HepG2 (cell line): Measurements from ENCODE around the gene CDC123. TPM values are rescaled to one million over a fixed set of nuclear protein-coding genes. Genes with fewer than 3 reads are reported as not detected.

Experiments
- ATAC-seq: fragments of 200-7000 bp; cut with Tn5 transposase; 3 replicates; pipeline ENCODE4 v1.9.1; 2020; ENCODE audit warnings: mild to moderate bottlenecking, moderate library complexity
- BruUV-seq: library from RNA; stranded (reverse); fragments of 400-500 nt; replicated peaks from 2 replicates; lab custom pipeline; 2021; lab: Mats Ljungman, UMichigan
- CTCF ChIA-PET: fragments of 300-600 bp; formaldehyde crosslinking; extraction: SDS; loops from one replicate; lab custom pipeline; 2021; ENCODE audit warnings: low total read pairs, inconsistent platforms, low intra/inter-chr PET ratio; lab: Yijun Ruan, JAX
- POLR2A ChIA-PET: fragments of 350-600 bp; sonication (Branson Sonifier 250); formaldehyde crosslinking; loops from one replicate; lab custom pipeline; 2020; ENCODE audit warnings: antibody characterized with exemption, inconsistent platforms; lab: Yijun Ruan, JAX
- DNase-seq: peaks from one replicate; pipeline ENCODE4 v3.0.0-alpha.2; 2015; ENCODE audit warnings: low spot score
- FAIRE-seq: peaks from 3 replicates; lab custom pipeline; 2011; peaks lifted over from hg19 to GRCh38; lab: Jason Lieb, UNC
- H2AFZ ChIP-seq: one replicate; pipeline ENCODE4 v1.6.1; 2011; ENCODE audit warnings: low read length, inconsistent platforms
- H3K27ac ChIP-seq: fragments of 300-600 bp; 3 replicates; pipeline ENCODE4 v1.8.0; 2011; ENCODE audit warnings: mixed run types, mild to moderate bottlenecking, mixed read lengths, low read length, inconsistent platforms; ENCODE audit not compliant: insufficient read depth; ENCODE audit errors: extremely low read length
- H3K27me3 ChIP-seq, 2 experiments: fragments of 200-600 bp in 1 of 2; 2 replicates in 1 of 2; 3 replicates in 1 of 2; pipeline versions ENCODE4 v1.6.0 to v1.8.0; 2011; ENCODE audit warnings: low read length in 2 of 2, mild to moderate bottlenecking in 2 of 2, moderate library complexity in 2 of 2, inconsistent platforms in 1 of 2; ENCODE audit not compliant: insufficient read depth in 2 of 2, control insufficient read depth in 1 of 2
- H3K36me3 ChIP-seq, 2 experiments: fragments of 200-600 bp in 1 of 2; replicated peaks in 1 of 2; 2 replicates in 1 of 2; 3 replicates in 1 of 2; pipeline versions ENCODE4 v1.5.1 to v1.8.0; 2011; ENCODE audit warnings: low read length in 2 of 2, inconsistent platforms in 1 of 2; ENCODE audit not compliant: insufficient read depth in 2 of 2, control insufficient read depth in 1 of 2
- H3K4me1 ChIP-seq: 2 replicates; pipeline ENCODE4 v1.5.1; 2012; ENCODE audit warnings: low read length, inconsistent platforms; ENCODE audit not compliant: insufficient read depth
- H3K4me2 ChIP-seq: 2 replicates; pipeline ENCODE4 v1.6.0; 2011; ENCODE audit warnings: low read depth, low read length, inconsistent platforms
- H3K4me3 ChIP-seq, 3 experiments: fragments of 200-600 bp in 1 of 3; sonication (generic), shearing (Covaris generic) in 1 of 3; replicated peaks in 1 of 3; 2 replicates each; pipeline ENCODE4 v1.5.1; 2011 to 2016; ENCODE audit warnings: low read length in 3 of 3, inconsistent platforms in 2 of 3, low read depth in 2 of 3, mild to moderate bottlenecking in 2 of 3, control low read depth in 1 of 3, mixed read lengths in 1 of 3; ENCODE audit not compliant: insufficient read depth in 1 of 3
- H3K79me2 ChIP-seq: one replicate; pipeline ENCODE4 v1.6.1; 2011; ENCODE audit warnings: low read length, inconsistent platforms; ENCODE audit not compliant: insufficient read depth
- H3K9ac ChIP-seq: 2 replicates; pipeline ENCODE4 v1.6.0; 2011; ENCODE audit warnings: mild to moderate bottlenecking, low read depth, low read length, inconsistent platforms; ENCODE audit not compliant: insufficient read depth
- H3K9me3 ChIP-seq: 2 replicates; pipeline ENCODE4 v1.5.1; 2012; ENCODE audit warnings: mild to moderate bottlenecking, low read length
- H4K20me1 ChIP-seq: 2 replicates; pipeline ENCODE4 v1.6.0; 2011; ENCODE audit warnings: inconsistent platforms, mild to moderate bottlenecking, low read length, moderate library complexity; ENCODE audit not compliant: insufficient read depth
- CTCF ChIP-seq: sonication (generic); formaldehyde crosslinking; IDR thresholded peaks from 2 replicates; pipeline ENCODE4 v1.5.0; 2020; ENCODE audit warnings: mild to moderate bottlenecking, missing genetic modification reagents, moderate library complexity
- FOXM1 ChIP-seq: sonication (generic); formaldehyde crosslinking; IDR thresholded peaks from 2 replicates; pipeline ENCODE4 v1.5.0; 2020; ENCODE audit warnings: missing genetic modification reagents
- HNF4A ChIP-seq: sonication (generic); formaldehyde crosslinking; IDR thresholded peaks from 2 replicates; pipeline ENCODE4 v1.4.0; 2020; ENCODE audit warnings: missing genetic modification reagents
- HOXA3 ChIP-seq: sonication (generic); formaldehyde crosslinking; IDR thresholded peaks from 2 replicates; pipeline ENCODE4 v1.5.0; 2020; ENCODE audit warnings: missing genetic modification reagents
- RAD21 ChIP-seq: fragments of 450-650 bp; formaldehyde crosslinking; IDR thresholded peaks from 2 replicates; pipeline ENCODE4 v1.5.0; 2020; ENCODE audit warnings: mild to moderate bottlenecking
- SMC3 ChIP-seq: IDR thresholded peaks from 2 replicates; pipeline ENCODE4 v1.6.1; 2011; ENCODE audit warnings: low read length, improper control_type of control experiment
- STAG1 ChIP-seq: sonication (generic); formaldehyde crosslinking; IDR thresholded peaks from 2 replicates; pipeline ENCODE4 v1.4.0; 2020; ENCODE audit warnings: missing genetic modification reagents
- TFE3 ChIP-seq: IDR thresholded peaks from 2 replicates; pipeline ENCODE4 v1.6.1; 2016
- ZNF205 ChIP-seq: IDR thresholded peaks from 2 replicates; pipeline ENCODE4 v1.6.1; 2018; ENCODE audit warnings: missing biosample characterization, missing genetic modification reagents
- ZNF446 ChIP-seq: sonication (generic); formaldehyde crosslinking; IDR thresholded peaks from 2 replicates; pipeline ENCODE4 v1.5.0; 2020; ENCODE audit warnings: mild to moderate bottlenecking, missing genetic modification reagents
- ZNF549 ChIP-seq: sonication (generic); formaldehyde crosslinking; IDR thresholded peaks from 2 replicates; pipeline ENCODE4 v1.5.0; 2020; ENCODE audit warnings: missing genetic modification reagents
- ZSCAN29 ChIP-seq: sonication (generic); formaldehyde crosslinking; conservative IDR thresholded peaks from 2 replicates; pipeline ENCODE4 v1.4.0; 2020; ENCODE audit warnings: mild to moderate bottlenecking, missing genetic modification reagents
- WGBS: methylation state at CpG from one replicate; pipeline ENCODE4 v1.1.6; 2017; ENCODE audit warnings: low lambda C conversion rate; 5-methylcytosine and 5-hydroxymethylcytosine counted together
- in situ Hi-C: cut with HindIII; loops from 2 replicates; pipeline ENCODE4 v1.10.0; 2017; ENCODE audit warnings: low pct_unique_long_range_greater_than_20kb; ENCODE audit not compliant: extremely low pct_ligation_motif_present
- intact Hi-C: fragments of 100-400 bp; cut with micrococcal nuclease; formaldehyde crosslinking; loops from one replicate; pipeline ENCODE4 v1.10.0; 2022; ENCODE audit not compliant: unreplicated experiment
- polyA plus RNA-seq, 8 experiments: library from polyadenylated mRNA; depleted of rRNA in 3 of 8; stranded (reverse) in 7 of 8; unstranded in 1 of 8; fragments of >200 nt; fragmentation: Illumina TruSeq in 4 of 8; extraction: Trizol in 4 of 8; gene quantifications; 2 replicates each; pipeline versions ENCODE4 v1.2.1 to v1.2.3, GENCODE V29; 2011 to 2016; ENCODE audit warnings: low read depth in 4 of 8, missing spikeins in 1 of 8, mixed read lengths in 1 of 8; ENCODE audit not compliant: insufficient read depth in 1 of 8
- total RNA-seq, 5 experiments: library from RNA; depleted of rRNA; stranded (reverse); fragments of >200 nt; fragmentation: Illumina TruSeq; extraction: Trizol; gene quantifications; 2 replicates each; pipeline ENCODE4 v1.2.3, GENCODE V29; 2016; ENCODE audit warnings: low read depth in 1 of 5
- TF ChIP-seq, protein P1 (sequence below): sonication (generic); formaldehyde crosslinking; IDR thresholded peaks from 2 replicates; pipeline ENCODE4 v1.4.0; 2020; ENCODE audit warnings: missing genetic modification reagents

The CDC123 gene
- total and polyA plus RNA-seq, 2 of the 13 experiments (the other 11 are each of a cell fraction or from before 2014, with no cell fraction given): 63.3 to 153 TPM

GRCh38 chr10:12252882-12253546, 57.0 kb downstream of the CDC123 start:
- no TSS peak for BruUV-seq
- Histone ChIP-seq H3K9ac (no peak overlapping the region), H3K79me2 (no peaks in the 10 kb centered on the region), H3K4me3 (no peak overlapping the region), H3K27me3 (no peaks in the 10 kb centered on the region), H3K9me3 (no peaks in the 10 kb centered on the region), H3K27ac (no peak overlapping the region), H3K4me2 (no peak overlapping the region), H2AFZ (no peak overlapping the region), H4K20me1 (no peaks in the 10 kb centered on the region), H3K36me3 (peaks cover 1 to 5% of the 10 kb centered on the region in 2 experiments; a peak in 2 of 5 replicates), H3K4me1 (no peaks in the 10 kb centered on the region)
- FAIRE-seq (peak; percentile 75), DNase-seq (no peak), ATAC-seq (peak; percentile 89)
- intact Hi-C loops (no loop called here), in situ Hi-C loops (no loop called here)
- POLR2A ChIA-PET: no interaction called here
- TF ChIP-seq FOXM1 (CRISPR knock-in tag) (no peak), ZSCAN29 (CRISPR knock-in tag) (no peak), SMC3 (peak; percentile 16; the same call in 1 of the 2 replicates), RAD21 (0 out of 2 replicates have a peak, but pooled peaks have one; percentile 13), CTCF (CRISPR knock-in tag) (peak; percentile 53), STAG1 (CRISPR knock-in tag) (peak; percentile 67)
- CTCF ChIA-PET: no interaction called here
- WGBS: 83% methylated on average over 13 of the region's 13 CpGs

DNA sequence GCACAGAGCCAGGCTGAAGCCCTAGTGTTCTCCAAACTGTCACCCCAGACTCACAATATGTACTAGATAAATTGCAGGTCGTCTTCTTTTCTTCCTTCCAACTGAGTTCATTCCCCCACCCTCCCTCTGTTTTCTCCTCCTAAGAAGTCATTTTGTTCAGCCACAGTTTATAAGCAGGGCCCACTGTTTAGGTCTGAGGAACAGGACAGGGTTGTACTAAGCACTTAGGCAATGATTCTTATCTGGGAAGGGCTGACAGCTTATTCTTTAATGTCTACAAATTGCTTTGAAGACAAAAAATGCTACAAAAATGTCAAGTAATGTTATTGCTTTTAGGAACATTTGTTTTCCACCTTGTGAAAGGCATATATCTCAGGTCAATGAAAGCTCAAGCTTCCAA, 59.1 kb downstream of the CDC123 start:
- DNase-seq: no peak
- H3K9ac ChIP-seq: no peak overlapping the region
- no peak for FAIRE-seq
- no TSS peak for BruUV-seq
- no peak overlapping the region for H3K4me2 ChIP-seq
- no peaks in the 10 kb centered on the region for H3K4me1 ChIP-seq
- H3K27ac ChIP-seq: no peak overlapping the region
- H3K4me3 ChIP-seq: no peak overlapping the region
- 59% methylated on average over 1 of the region's 1 CpG for WGBS
- no peaks in the 10 kb centered on the region for H3K27me3 ChIP-seq
- H3K9me3 ChIP-seq: no peaks in the 10 kb centered on the region
- H4K20me1 ChIP-seq: no peaks in the 10 kb centered on the region
- ChIA-PET POLR2A (no interaction called here), CTCF (no interaction called here)
- no peaks in the 10 kb centered on the region for H3K79me2 ChIP-seq
- no peak overlapping the region for H2AFZ ChIP-seq
- in situ Hi-C loops: no loop called here
- H3K36me3 ChIP-seq: no peaks in the 10 kb centered on the region; a peak in 1 of 5 replicates
- no peak for ATAC-seq
- intact Hi-C loops: no loop called here
- TF ChIP-seq ZNF549: no peak
- no peak for TF ChIP-seq ZNF205 (CRISPR knock-in tag)
- no peak for TF ChIP-seq HOXA3
- TF ChIP-seq HNF4A (CRISPR knock-in tag): no peak
- TF ChIP-seq ZNF446 (CRISPR knock-in tag): no peak
- TF ChIP-seq, protein P1, sequence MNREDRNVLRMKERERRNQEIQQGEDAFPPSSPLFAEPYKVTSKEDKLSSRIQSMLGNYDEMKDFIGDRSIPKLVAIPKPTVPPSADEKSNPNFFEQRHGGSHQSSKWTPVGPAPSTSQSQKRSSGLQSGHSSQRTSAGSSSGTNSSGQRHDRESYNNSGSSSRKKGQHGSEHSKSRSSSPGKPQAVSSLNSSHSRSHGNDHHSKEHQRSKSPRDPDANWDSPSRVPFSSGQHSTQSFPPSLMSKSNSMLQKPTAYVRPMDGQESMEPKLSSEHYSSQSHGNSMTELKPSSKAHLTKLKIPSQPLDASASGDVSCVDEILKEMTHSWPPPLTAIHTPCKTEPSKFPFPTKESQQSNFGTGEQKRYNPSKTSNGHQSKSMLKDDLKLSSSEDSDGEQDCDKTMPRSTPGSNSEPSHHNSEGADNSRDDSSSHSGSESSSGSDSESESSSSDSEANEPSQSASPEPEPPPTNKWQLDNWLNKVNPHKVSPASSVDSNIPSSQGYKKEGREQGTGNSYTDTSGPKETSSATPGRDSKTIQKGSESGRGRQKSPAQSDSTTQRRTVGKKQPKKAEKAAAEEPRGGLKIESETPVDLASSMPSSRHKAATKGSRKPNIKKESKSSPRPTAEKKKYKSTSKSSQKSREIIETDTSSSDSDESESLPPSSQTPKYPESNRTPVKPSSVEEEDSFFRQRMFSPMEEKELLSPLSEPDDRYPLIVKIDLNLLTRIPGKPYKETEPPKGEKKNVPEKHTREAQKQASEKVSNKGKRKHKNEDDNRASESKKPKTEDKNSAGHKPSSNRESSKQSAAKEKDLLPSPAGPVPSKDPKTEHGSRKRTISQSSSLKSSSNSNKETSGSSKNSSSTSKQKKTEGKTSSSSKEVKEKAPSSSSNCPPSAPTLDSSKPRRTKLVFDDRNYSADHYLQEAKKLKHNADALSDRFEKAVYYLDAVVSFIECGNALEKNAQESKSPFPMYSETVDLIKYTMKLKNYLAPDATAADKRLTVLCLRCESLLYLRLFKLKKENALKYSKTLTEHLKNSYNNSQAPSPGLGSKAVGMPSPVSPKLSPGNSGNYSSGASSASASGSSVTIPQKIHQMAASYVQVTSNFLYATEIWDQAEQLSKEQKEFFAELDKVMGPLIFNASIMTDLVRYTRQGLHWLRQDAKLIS (CRISPR knock-in tag): no peak
- TF ChIP-seq TFE3 (CRISPR knock-in tag): no peak
